ENCODE results near the gene MAP7D2. TPM values are rescaled to one million over a fixed set of nuclear protein-coding genes. Genes with fewer than 3 reads are reported as not detected.
"Not testable (repeated sequence)": the region's sequence is repeated elsewhere in the genome, so short reads cannot be mapped to it uniquely, and the experiment has no call there.

Gene MAP7D2
- total RNA-seq, 1 donor from 2014 or later = 0.98 TPM

DNA sequence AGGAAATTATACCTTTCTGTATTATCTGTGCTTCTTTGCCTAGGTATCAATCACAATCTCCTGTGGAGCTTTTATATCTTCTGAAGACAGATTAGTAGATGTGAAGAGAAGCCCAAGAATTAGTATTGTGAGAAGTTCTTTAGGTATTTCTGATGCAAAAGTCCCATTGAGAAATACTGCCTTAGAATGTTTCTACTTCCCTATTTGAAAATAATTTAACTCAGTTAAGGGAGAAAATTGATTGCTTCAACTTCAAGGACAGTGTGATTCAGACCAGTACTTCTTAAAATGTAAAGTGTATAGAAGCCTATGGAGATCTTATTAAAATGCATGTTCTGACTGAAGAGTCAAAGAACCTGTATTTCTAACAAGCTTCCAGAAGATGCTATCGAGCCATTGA is 16.0 kb upstream of the MAP7D2 start:
- no peak overlapping the region for H3K27ac ChIP-seq
- intact Hi-C loops (cut with DNase I) = no loop called here
- no peaks in the 10 kb centered on the region for H3K9me3 ChIP-seq
- peaks cover 0 to 54% of the 10 kb centered on the region in 2 donors for H3K36me3 ChIP-seq
- H3K4me1 ChIP-seq = peaks cover 25% of the 10 kb centered on the region
- DNase-seq (ENCODE audit: extremely low spot score in 2 of 2) = no peak
- H3K4me3 ChIP-seq = no peak overlapping the region
- TF ChIP-seq POLR2AphosphoS5 (IDR thresholded peaks at IDR 0.05; ENCODE audit: insufficient read depth in 1 of 2, low read depth in 1 of 2) (no peak), POLR2A (IDR thresholded peaks at IDR 0.05) (no peak)
- TF ChIP-seq, protein P1, sequence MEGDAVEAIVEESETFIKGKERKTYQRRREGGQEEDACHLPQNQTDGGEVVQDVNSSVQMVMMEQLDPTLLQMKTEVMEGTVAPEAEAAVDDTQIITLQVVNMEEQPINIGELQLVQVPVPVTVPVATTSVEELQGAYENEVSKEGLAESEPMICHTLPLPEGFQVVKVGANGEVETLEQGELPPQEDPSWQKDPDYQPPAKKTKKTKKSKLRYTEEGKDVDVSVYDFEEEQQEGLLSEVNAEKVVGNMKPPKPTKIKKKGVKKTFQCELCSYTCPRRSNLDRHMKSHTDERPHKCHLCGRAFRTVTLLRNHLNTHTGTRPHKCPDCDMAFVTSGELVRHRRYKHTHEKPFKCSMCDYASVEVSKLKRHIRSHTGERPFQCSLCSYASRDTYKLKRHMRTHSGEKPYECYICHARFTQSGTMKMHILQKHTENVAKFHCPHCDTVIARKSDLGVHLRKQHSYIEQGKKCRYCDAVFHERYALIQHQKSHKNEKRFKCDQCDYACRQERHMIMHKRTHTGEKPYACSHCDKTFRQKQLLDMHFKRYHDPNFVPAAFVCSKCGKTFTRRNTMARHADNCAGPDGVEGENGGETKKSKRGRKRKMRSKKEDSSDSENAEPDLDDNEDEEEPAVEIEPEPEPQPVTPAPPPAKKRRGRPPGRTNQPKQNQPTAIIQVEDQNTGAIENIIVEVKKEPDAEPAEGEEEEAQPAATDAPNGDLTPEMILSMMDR (IDR thresholded peaks at IDR 0.05) = no peak
- no peaks in the 10 kb centered on the region for H3K27me3 ChIP-seq

GRCh38 chrX:20130357-20130756 is 13.7 kb upstream of the MAP7D2 start:
- Histone ChIP-seq H3K27ac (no peak overlapping the region), H3K4me1 (peaks cover 11% of the 10 kb centered on the region), H3K9me3 (no peaks in the 10 kb centered on the region), H3K4me3 (no peak overlapping the region), H3K27me3 (no peaks in the 10 kb centered on the region), H3K36me3 (peaks cover 0 to 51% of the 10 kb centered on the region in 2 donors)
- DNase-seq (ENCODE audit: extremely low spot score in 2 of 2) = no peak
- intact Hi-C loops (cut with DNase I) = no loop called here
- TF ChIP-seq POLR2AphosphoS5 (IDR thresholded peaks at IDR 0.05; ENCODE audit: insufficient read depth in 1 of 2, low read depth in 1 of 2) (no peak), POLR2A (IDR thresholded peaks at IDR 0.05) (no peak)
- TF ChIP-seq, protein P1 (IDR thresholded peaks at IDR 0.05) = no peak

DNA sequence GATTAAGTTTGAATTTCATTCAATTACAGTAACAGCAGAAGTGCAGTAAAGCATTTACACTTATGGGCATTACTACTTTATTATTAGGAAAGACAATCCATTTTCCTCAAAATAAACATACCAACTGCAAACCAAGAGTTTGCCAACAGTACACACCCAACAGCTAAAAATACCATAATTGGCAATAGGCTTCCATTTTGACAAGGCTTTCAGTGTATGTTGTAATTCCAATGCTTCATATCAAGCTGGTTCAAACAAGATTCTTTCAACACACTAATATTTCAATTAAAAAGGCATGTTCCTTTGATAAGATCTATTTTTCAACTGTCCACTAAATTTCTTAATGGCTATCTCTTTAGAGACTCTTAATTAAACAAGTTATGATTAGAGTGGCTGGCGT is 12.8 kb upstream of the MAP7D2 start:
- H3K36me3 ChIP-seq = peaks cover 4 to 57% of the 10 kb centered on the region in 2 donors

DNA sequence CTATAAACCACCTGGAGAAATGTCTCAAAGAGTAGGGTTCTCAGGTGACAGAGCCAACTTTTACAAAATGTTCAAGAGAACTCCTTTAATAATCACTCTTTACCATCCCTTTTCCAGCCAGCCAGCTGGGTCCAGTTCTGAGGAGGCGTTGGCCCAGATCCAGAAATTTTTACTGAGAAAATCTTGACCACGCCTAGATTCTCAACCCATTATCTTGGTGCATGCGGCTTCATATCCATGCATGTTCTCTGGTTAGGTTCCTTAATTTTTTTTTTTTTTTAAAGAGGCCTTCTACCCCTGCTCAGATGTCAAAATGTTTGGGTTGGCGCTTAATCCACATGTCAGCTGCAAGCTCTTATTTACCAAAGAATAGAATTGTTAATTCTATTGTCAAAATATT is 12.0 kb upstream of the MAP7D2 start:
- intact Hi-C loops (cut with DNase I) = no loop called here
- Histone ChIP-seq H3K27me3 (no peaks in the 10 kb centered on the region), H3K4me3 (no peak overlapping the region), H3K27ac (no peak overlapping the region), H3K36me3 (peaks cover 4 to 57% of the 10 kb centered on the region in 2 donors), H3K4me1 (peaks cover 11% of the 10 kb centered on the region), H3K9me3 (no peaks in the 10 kb centered on the region)
- no peak for DNase-seq (ENCODE audit: extremely low spot score in 2 of 2)
- TF ChIP-seq POLR2A (IDR thresholded peaks at IDR 0.05) (no peak), POLR2AphosphoS5 (IDR thresholded peaks at IDR 0.05; ENCODE audit: insufficient read depth in 1 of 2, low read depth in 1 of 2) (no peak)
- TF ChIP-seq, protein P1 (IDR thresholded peaks at IDR 0.05) = no peak

More for the DNA sequence above, 12.8 kb upstream of the MAP7D2 start:
- no peak for DNase-seq (ENCODE audit: extremely low spot score in 2 of 2)
- intact Hi-C loops (cut with DNase I) = no loop called here
- Histone ChIP-seq H3K27ac (no peak overlapping the region), H3K4me1 (peaks cover 11% of the 10 kb centered on the region), H3K4me3 (no peak overlapping the region), H3K9me3 (no peaks in the 10 kb centered on the region), H3K27me3 (no peaks in the 10 kb centered on the region)
- TF ChIP-seq POLR2AphosphoS5 (IDR thresholded peaks at IDR 0.05; ENCODE audit: insufficient read depth in 1 of 2, low read depth in 1 of 2) (no peak), POLR2A (IDR thresholded peaks at IDR 0.05) (no peak)
- TF ChIP-seq, protein P1 (IDR thresholded peaks at IDR 0.05) = no peak

GRCh38 chrX:20127440-20127839 is 10.7 kb upstream of the MAP7D2 start:
- DNase-seq (ENCODE audit: extremely low spot score in 2 of 2); H3K27me3 ChIP-seq; H3K9me3 ChIP-seq; intact Hi-C loops (cut with DNase I); H3K4me3 ChIP-seq; H3K27ac ChIP-seq: not testable (repeated sequence)
- Histone ChIP-seq H3K4me1 (peaks cover 11% of the 10 kb centered on the region), H3K36me3 (peaks cover 4 to 48% of the 10 kb centered on the region in 2 donors)

DNA sequence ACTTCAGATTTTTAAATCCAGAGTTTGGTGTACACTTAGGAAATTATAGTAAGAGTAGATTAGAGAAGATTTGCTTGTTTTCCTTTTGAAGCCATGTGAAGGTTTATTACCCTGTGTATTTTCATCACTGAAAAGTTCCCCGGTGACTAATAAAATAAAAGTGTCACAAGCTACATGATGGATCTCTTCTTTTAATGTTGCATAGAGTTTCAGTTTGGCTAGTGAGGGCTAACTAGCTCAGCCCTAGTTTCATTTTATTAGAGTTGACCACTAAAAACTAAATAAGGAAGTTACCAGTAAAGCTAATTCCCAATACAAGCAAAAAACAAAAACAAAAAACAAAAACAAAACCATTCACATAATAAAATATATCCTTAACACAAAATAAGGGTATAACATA is 10.1 kb upstream of the MAP7D2 start:
- DNase-seq (ENCODE audit: extremely low spot score in 2 of 2); H3K27me3 ChIP-seq; H3K9me3 ChIP-seq; intact Hi-C loops (cut with DNase I); H3K4me3 ChIP-seq; H3K27ac ChIP-seq: not testable (repeated sequence)
- Histone ChIP-seq H3K36me3 (peaks cover 4 to 42% of the 10 kb centered on the region in 2 donors), H3K4me1 (peaks cover 11% of the 10 kb centered on the region)
